SKM-1 treated with dmso at 0.1 percent for 144 hours (cell line): ENCODE results near the gene CIB1.
"Not testable (repeated sequence)": the region's sequence is repeated elsewhere in the genome, so short reads cannot be mapped to it uniquely, and the experiment has no call there.

ENCODE experiments used
- DNase-seq: peaks from one replicate; lab custom pipeline; 2025; ENCODE audit not compliant: unreplicated experiment; lab: John Stamatoyannopoulos, UW

Gene CIB1

DNA sequence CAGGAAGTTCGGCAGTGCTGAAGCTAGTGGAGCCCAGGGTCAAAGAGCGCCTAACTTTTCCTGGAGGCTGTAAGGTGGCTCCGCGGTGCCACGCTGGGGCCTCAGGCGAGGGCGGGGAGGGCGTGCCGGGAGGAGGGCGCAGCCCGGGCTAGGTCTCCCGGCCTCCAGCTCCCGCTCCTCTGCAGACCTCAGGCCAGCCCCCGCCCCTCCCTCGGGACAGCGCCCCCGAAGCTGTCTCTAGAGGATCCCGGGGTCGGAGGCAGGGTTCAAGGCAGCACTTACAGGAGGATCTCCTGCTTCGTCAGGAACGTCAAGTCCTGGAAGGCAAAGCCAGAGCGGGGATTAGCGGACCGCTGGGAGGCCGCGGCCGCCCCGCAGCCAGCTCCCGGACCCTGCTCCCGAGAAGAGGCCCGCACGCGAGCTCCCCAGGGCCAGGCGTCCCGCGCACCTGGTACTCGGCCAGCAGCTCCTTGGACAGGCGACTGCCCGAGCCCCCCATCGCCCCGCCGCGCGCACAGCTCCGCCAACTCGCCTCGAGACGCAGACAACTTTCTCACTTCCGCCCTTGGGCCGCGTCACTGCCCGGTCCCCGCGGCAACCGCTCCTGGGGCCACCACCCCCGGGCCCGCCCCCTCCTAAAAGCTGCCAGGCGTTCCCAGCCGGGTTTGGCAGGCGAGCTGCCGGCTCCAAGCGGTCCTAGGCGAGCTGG lies at the start of gene CIB1:
Gene CIB1 (minus strand): TSS at position 555 of the 709 bp plus-strand sequence. CDS start 56 bp downstream, at position 499.
- DNase-seq: peak; percentile 90

DNA sequence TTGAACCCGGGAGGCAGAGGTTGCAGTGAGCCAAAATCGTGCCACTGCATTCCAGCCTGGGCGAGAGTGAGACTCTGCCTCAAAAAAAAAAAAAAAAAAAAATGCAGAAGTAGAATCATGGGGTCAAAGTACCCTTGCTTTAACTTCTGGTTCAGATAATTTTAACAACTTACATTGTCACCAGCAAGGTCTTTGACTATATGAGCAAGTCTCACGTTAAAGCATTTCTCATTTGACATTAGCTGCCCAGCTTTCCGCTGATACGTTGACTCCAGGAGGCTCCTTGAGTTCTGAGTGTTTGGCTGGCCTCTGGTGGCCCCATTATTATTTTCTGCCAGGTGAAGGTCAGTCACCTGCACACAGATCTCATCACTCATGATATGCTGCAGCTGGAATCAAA lies 47.9 kb upstream of the CIB1 start:
- not testable (repeated sequence) for DNase-seq

DNA sequence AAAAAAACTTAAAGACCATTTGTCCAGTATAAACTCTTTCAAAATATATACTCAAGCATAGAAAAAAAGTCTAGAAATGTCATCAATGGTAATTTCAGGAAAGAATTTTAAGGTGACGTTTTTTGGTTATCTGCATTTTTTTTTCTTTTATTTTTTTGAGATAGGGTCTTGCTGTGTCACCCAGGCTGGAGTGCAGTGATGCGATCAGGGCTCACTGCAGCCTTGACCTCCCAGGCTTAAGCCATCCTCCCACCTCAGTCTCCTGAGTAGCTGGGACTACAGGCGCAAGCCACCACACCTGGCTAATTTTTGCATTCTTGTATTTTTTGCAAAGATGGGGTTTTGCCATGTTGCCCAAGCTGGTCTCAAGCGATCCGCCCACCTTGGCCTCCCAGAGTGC lies 47.0 kb upstream of the CIB1 start:
- DNase-seq: not testable (repeated sequence)

DNA sequence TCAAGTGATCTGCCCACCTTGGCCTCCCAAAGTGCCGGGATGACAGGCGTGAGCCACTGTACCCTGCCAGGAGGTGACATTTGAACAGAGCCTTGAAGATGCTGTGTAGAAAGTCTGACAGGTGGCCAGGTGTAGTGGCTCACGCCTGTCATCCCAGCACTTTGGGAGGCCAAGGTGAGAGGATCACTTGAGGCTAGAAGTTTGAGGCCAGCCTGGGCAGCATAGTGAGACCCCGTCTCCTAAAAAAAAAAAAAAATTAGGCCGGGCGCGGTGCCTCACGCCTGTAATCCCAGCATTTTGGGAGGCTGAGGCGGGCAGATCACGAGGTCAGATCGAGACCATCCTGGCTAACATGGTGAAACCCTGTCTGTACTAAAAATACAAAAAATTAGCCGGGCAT lies 44.7 kb upstream of the CIB1 start:
- DNase-seq: not testable (repeated sequence)

DNA sequence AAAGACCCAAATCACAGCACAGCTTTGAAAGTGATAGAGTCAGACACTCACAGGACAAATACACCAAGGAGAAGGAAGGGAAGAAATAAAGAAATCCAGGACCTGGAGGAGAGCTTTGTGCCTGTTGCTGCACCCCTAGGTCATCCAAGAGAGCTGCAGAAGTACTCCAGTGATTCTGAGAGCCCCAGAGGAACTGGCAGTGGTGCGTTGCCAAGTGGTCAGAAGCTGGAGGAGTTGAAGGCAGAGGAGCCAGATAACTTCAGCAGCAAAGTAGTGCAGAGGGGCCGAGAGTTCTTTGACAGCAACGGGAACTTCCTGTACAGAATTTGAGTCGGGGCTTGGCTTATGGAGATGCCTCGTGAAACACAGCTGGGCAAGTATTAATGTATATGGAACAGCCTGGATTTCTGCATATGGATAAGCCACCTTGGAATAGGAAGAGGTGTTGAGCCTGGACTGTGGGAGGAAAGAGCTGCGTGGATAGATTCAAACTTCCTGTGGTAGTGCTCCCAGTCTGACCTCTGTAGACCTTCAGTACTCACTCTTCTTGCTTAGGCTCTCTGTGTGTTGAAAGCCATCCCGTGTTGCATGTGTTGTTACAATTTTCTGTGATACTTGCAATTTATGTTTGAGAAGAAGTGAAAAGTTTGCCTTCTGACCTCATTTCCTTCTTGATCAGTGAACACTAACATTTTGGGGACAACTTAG lies 37.9 kb upstream of the CIB1 start:
- no peak for DNase-seq

DNA sequence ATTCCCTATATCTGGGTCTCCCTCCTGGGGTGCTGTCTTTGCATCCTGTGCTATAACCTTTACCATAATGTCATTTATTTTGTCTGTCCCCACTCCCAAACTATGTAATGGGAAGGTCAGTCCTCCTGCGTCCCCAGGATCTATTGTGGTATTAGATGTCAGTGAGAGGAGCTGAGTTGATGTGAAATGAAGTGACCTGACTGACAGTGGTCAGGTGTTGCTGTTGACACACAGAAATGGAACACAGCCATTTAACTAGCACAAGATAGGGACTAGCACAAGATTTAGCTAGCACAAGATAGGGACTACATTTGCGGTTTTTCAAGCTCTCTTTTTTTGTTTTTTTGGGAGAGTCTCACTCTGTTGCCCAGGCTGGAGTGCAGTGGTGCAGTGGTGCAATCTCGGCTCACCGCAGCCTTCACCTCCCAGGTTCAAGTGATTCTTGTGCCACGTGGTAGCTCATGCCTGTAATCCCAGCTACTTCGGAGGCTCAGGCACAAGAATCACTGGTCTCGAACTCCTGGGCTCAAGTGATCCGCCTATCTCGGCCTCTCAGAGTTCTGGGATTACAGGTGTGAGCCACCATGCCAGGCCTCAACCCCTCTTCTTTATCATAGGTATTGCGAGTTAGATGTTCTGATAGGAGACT lies 36.9 kb upstream of the CIB1 start:
- no peak for DNase-seq

DNA sequence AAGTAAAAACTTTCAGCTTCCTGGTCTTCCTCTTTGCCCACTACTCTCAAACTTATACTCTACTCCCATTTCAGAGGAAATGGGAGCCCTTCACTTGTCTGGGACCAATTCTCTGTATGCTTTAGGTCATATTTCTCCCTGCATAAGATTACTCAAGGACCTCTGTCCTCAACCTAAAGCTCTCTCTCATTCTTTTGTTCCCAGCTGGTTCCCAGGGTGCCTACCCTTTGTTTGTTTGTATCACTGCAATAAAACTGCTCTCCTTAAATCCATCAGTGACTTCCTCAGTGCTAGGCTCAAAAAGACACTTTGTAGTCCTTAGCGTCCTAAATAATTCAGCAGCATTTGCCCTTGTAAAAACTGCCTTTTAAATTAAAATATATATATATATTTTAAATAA lies 34.7 kb upstream of the CIB1 start:
- no peak for DNase-seq

DNA sequence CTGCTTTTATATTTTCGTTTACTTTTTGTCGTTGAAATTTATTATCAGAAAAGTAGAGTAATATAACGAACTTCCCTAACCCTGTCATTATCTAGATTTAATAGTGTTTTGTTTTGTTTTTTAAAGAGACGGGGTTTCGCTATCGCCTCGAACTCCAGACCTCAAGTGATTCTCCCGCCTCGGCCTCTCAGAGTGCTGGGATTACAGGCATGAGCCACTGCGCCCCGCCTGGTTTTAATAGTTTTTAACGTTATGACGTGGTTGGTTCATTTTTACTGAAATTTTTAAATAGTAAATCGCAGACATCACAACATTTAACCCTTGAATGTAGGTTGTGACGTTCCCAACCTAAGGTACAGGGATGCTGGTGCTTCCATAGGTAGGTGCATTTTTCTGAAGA lies 32.7 kb upstream of the CIB1 start:
- DNase-seq: no peak

DNA sequence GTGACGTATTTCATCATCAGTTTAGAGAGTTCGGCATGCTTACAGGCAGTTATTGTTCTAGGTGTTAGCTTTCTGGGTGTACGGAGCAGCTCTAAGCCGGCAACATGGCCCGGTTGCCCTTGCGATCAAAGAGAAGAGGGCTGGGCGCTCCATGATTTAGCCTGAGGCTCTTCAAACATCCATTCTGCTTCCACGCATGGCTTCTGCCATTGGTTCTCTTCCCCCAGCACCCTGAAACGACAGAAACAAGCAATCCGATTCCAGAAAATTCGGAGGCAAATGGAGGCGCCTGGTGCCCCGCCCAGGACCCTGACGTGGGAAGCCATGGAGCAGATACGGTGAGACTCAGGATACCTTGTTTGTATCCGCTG lies 32.3 kb upstream of the CIB1 start:
- no peak for DNase-seq

DNA sequence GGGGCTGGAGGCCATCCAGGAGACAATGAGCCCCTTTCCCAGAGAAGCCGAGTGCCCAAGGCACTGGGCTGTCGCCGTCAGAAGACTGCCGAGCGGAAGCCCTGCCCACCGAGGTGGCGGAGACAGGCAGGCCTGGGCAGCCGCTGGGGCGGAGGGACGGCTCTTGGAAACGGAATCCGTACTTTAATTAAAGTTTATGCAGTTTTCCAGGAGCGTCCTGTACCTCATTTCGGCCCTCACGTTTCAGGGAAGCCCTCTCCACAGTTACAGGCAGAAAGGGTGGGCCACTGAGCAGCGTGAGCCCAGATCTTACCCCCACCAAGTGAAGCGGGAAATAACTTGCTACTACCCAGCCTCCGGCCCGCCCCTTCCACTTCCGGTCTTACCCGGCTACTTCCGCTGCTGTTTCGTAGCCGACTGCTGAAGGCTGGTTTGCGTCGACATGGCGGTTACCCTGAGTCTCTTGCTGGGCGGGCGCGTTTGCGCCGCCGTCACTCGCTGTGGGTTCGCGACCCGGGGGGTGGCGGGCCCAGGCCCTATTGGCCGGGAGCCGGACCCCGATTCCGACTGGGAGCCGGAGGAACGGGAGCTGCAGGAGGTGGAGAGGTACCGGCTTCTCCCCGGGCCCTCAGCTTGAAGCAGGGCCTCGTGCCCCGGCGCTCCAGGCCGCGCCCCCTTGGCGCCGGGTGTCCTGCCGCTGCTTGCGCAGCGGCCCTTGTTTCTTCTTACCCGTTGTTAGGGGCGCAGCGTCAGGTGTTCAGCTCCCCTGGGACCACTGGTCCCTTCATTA lies 31.7 kb upstream of the CIB1 start, which contains the start of gene NGRN:
Gene NGRN (plus strand): TSS at position 402 of the 790 bp plus-strand sequence. CDS start 41 bp downstream, at position 443.
- DNase-seq: peak; percentile 90

DNA sequence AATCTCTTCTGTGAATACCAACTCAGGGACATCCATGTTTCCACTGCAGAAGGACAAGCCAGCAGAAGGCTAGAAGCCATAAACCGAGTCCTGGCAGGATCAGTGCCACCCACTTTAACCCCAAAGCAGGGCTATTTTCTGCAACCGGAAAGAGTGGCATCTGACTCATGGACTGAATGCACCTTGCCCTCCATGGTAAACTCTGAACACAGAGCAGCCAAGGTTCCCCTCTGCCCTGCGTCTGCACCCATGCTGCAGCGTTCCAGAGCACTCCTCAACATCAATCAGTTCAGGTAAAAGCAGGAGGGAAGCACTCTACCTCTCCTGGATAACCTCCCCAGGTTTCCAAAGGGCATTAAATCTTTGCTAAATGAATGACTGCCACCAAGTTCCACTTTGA lies 30.9 kb upstream of the CIB1 start:
- DNase-seq: no peak

DNA sequence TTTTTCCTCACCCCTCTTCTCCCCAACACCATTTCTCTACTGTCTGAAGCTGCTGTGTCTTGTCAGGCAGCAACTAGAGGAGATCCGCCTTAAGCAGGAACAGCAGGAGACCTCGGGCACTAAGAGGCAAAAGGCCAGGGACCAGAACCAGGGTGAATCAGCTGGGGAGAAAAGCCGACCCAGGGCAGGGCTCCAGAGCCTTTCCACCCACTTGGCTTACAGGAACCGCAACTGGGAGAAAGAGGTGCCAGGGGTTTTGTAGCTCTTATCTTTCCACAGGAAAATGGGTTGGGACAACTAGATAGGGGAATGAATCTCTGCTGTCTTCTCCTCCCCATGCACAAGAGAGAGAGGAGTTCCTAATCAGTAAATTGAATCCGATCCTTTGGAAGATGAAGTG lies 28.7 kb upstream of the CIB1 start:
- no peak for DNase-seq

DNA sequence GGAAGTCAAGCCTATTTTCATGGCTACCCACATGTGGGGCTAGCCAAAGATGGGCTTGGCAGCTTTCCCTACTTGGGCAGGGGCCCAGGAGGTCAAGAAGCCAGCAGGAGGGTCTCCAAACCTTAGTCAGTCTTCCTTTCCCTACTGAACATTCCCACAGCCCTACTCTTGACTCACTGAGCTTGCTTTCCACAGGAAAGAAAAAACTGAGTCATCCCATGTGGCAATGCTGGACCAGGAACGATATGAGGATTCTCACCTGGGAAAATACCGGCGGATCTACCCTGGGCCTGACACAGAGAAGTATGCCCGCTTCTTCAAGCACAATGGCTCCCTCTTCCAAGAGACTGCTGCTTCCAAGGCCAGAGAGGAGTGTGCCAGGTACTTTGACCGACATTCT lies 28.1 kb upstream of the CIB1 start:
- no peak for DNase-seq

DNA sequence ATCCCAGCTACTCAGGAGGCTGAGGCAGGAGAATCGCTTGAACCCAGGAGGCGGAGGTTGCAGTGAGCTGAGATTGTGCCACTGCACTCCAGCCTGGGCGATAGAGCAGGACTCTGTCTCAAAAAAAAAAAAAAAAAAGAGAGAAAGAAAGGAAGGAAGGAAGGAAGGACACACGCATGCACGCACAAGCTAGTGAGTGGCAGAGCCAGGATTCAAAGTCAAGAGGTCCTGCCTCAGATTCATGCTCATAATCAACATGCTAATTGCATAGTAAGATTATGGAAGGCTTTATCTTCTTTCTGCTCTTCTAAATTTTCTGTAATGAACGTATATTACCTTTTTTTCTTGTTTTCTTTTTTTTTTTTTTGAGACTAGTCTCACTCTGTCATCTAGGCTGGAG lies 27.0 kb upstream of the CIB1 start:
- not testable (repeated sequence) for DNase-seq

DNA sequence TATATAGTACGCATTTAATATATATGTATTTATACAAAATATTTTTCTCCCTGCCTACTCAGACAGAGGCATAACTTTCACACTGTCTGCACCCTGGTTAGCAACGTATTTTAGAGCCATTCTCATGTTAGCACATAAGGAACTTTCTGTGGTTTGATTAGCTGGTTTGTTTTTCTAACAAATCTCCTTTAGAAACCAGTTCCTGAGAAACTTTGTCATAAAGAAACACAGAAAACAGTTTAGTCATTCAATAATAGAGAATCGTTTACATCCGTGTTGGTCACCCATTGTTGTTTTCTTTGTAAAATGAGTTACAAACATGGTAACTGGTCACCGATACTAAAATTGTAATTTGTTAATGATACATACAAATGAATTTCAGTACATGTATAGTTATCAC lies 25.8 kb upstream of the CIB1 start:
- DNase-seq: no peak

DNA sequence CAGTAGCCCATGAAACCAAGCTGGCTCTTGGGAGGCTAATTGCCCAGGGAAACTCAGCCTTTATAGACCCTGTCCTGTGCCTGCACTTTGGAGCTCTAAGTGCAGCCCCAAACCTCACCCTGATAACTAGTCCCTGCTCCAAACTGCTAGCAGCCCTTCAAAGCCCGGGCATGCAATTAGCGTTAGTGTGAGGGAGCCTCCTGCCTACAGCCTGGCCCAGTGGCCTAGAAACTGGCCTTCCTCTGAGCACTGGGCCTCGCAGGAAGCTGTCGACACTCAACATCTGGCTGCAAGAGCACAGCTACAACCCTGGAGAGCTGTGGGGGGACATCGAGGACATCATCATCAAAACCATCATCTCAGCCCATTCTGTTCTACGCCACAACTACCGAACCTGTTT lies 24.0 kb upstream of the CIB1 start:
- DNase-seq: no peak

DNA sequence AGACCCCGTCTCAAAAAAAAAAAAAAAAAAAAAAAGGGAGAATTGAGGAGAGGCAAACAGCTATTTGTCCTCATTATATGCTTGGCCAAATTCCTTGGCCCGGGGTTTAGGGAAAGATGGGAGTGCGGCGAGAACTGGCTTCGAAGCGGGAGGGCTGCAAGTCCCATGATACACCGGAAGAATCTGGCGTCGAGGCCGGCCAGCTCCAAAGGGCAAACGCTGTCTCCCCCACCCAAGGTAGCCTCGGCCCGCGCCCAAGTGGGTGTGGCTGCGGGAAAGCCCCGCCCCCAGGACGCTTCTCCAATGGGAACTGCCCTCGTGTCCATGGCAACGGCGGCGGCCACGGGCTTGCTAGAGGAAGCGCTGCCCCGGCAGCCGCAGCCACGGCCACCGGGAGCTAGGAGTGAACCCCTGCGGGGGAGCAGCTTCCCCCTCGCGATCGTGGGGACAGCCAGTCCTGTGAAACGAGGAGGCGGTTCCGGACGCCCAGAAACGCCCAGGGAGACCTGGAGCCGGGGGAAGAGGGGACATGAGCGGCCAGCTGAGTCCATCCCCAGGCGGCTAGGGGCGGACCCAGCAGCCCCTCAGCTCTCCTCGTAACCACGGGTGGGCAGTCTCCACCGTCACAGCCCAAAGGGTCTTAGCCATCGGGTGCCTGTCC lies 15.6 kb upstream of the CIB1 start, which contains the start of gene TTLL13:
Gene TTLL13 (plus strand): TSS at position 354 of the 661 bp plus-strand sequence. CDS start 1,075 bp downstream, outside the sequence.
- DNase-seq: no peak

DNA sequence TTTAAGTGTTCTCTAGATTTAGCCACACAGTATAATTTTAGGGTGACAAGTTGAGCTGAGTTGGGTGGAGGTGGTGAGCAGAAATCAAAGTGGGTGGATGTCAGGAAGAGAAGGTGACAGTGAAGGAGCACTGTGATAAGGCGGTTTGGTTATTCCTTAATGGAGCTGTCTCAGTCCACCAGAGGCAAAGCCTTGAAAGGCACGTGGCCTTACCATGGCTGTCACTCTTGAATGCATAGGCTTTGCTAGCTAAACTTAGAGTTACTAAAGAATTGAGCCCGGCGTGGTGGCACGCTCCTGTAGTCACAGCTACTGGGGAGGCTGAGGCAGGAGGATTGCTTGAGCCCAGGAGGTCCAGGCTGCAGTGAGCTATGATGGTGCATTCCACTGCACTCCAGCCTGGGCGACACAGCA lies 15.1 kb upstream of the CIB1 start:
- DNase-seq: no peak

DNA sequence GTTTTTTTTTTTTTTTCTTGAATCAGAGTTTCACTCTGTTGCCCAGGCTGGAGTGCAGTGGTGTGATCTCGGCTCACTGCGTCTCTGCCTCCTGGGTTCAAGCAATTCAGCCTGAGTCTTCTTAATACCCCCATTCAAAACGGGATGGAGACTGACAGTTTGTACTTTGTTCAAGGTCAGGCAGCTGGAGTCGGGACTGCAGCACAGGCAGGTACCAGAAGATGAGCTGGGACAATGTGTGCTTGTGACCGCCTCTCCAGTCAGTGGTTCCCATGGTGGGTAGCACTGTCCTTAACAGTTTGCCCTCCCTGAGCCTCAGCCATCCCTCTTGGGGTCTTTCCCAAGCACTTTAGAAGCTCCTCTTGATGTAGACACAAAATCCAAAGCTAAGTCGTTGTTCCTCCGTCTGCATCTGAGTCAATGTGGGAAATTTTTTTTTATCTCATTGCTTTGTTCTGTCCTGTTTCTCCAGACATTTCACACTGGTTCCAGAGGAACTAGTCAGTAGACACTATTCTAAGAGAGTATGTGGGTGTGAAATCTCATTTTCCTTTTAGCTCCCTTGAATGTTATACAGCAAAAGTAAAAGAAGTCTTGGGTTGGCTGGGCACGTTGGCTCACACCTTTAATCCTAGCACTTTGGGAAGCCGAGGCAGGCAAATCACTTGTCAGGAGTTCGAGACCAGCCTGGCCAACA lies 10.3 kb upstream of the CIB1 start:
- no peak for DNase-seq
